ENCODE results near the gene ZEB2.

ZEB2 gene

DNA sequence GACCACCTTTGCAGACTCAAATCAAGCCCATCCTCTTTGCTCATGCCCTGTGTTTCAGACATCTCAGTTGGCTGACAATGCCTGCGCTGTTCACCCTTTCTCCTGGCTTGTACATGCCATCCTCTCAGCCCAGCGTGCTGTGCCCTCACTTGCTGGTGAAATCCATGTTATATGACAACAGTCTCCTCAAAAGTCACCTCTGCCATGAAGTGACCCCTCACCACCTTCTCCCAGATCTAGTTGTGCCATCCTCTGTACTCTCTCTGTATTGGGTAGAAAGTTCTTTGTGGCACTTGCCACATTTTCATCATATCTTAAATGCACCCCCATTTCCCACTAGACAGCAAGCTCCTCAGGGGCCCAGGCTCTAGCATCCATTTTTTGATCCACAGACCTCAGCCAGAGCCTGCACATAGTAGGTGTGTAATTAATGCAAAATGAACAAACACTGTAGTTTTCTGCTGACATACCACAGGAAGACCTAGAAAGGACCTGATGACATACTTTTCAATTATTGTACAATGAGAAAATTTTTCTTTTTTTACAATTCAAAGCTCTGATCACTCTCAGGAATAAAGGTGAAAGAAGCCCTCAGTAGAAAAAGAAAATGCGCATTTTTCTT, 22.8 kb downstream of the ZEB2 start:
- Histone ChIP-seq H4K20me1 (ENCODE audit: insufficient read depth, low read length) (no peaks in the 10 kb centered on the region), H3K27me3 (ENCODE audit: insufficient read depth, low read length, poor library complexity) (no peaks in the 10 kb centered on the region), H3K27ac (ENCODE audit: low read length) (no peak overlapping the region), H3K36me3 (ENCODE audit: insufficient read depth, low read length) (no peaks in the 10 kb centered on the region), H3K4me1 (ENCODE audit: insufficient read depth, low read length) (no peaks in the 10 kb centered on the region), H3K79me2 (ENCODE audit: insufficient read depth, low read length) (peaks cover 22% of the 10 kb centered on the region; the same call in 1 of the 2 replicates), H3K9me3 (ENCODE audit: insufficient read depth, low read length, severe bottlenecking) (no peaks in the 10 kb centered on the region), H2AFZ (ENCODE audit: low read depth, low read length) (no peak overlapping the region), H3K9ac (ENCODE audit: low read depth, low read length) (no peak overlapping the region), H3K4me2 (ENCODE audit: insufficient read depth, low read length) (no peak overlapping the region), H3K4me3 (ENCODE audit: low read depth in 1 of 2, low read length in 2 of 2) (no peak overlapping the region)
- TF ChIP-seq, protein P1, sequence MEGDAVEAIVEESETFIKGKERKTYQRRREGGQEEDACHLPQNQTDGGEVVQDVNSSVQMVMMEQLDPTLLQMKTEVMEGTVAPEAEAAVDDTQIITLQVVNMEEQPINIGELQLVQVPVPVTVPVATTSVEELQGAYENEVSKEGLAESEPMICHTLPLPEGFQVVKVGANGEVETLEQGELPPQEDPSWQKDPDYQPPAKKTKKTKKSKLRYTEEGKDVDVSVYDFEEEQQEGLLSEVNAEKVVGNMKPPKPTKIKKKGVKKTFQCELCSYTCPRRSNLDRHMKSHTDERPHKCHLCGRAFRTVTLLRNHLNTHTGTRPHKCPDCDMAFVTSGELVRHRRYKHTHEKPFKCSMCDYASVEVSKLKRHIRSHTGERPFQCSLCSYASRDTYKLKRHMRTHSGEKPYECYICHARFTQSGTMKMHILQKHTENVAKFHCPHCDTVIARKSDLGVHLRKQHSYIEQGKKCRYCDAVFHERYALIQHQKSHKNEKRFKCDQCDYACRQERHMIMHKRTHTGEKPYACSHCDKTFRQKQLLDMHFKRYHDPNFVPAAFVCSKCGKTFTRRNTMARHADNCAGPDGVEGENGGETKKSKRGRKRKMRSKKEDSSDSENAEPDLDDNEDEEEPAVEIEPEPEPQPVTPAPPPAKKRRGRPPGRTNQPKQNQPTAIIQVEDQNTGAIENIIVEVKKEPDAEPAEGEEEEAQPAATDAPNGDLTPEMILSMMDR (IDR thresholded peaks at IDR 0.05; ENCODE audit: borderline replicate concordance, extremely low read depth, low read length, poor library complexity, severe bottlenecking), result no peak
- no peak for TF ChIP-seq EZH2 (IDR thresholded peaks at IDR 0.05; ENCODE audit: borderline replicate concordance, low read depth, low read length, severe bottlenecking)
- no peak for DNase-seq
- ATAC-seq (ENCODE audit: insufficient read depth, low read depth), result no peak

DNA sequence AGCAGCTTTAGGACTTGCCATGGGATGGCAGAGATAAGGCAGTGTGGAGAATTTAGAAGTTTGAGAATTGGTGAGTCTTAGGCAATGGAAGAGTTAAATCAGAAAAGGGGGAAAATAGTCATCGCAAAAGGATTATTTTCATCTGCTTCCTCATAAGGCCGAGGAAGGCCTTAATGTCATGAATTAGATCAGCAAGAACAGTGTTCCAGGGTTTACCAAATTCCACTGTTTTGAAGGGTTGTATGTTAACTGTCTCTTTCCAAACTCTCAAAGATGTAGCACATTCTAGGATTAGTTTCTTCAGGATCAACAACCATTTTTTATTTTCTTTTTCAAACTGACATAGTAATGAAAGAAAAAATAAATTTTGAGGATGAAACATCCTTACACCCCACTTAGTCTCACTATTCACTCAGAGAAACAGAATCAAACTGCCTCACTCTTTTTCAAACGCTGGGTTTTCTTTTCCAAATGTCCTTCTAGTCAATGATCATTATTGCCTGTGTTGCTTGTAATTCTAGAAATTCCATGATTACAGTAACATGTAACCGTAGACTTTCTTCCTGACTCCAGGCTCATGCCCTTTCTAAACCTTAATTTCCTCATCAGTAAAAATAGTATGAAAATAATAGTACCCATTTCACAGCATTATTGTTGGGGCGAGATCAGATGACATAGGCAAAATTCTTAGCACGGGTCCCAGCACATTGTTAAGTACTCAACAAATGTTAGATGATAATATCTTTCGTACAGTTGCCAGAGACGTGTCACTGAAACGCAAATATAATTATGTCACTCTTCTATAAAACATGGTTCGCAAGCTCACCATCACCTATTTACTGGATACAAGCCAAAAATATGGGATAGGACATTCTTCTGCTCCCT, 23.6 kb downstream of the ZEB2 start:
- no peak overlapping the region for H3K4me2 ChIP-seq (ENCODE audit: insufficient read depth, low read length)
- peaks cover 22% of the 10 kb centered on the region; the same call in 1 of the 2 replicates for H3K79me2 ChIP-seq (ENCODE audit: insufficient read depth, low read length)
- ATAC-seq (ENCODE audit: insufficient read depth, low read depth), result no peak
- H3K4me3 ChIP-seq (ENCODE audit: low read depth in 1 of 2, low read length in 2 of 2), result no peak overlapping the region
- H3K27ac ChIP-seq (ENCODE audit: low read length), result no peak overlapping the region
- H3K4me1 ChIP-seq (ENCODE audit: insufficient read depth, low read length), result no peaks in the 10 kb centered on the region
- no peaks in the 10 kb centered on the region for H3K27me3 ChIP-seq (ENCODE audit: insufficient read depth, low read length, poor library complexity)
- H3K36me3 ChIP-seq (ENCODE audit: insufficient read depth, low read length), result no peaks in the 10 kb centered on the region
- no peak overlapping the region for H2AFZ ChIP-seq (ENCODE audit: low read depth, low read length)
- no peak for DNase-seq
- no peaks in the 10 kb centered on the region for H3K9me3 ChIP-seq (ENCODE audit: insufficient read depth, low read length, severe bottlenecking)
- TF ChIP-seq EZH2 (IDR thresholded peaks at IDR 0.05; ENCODE audit: borderline replicate concordance, low read depth, low read length, severe bottlenecking), result no peak
- TF ChIP-seq, protein P1 (IDR thresholded peaks at IDR 0.05; ENCODE audit: borderline replicate concordance, extremely low read depth, low read length, poor library complexity, severe bottlenecking), result no peak
- no peaks in the 10 kb centered on the region for H4K20me1 ChIP-seq (ENCODE audit: insufficient read depth, low read length)
- H3K9ac ChIP-seq (ENCODE audit: low read depth, low read length), result no peak overlapping the region

DNA sequence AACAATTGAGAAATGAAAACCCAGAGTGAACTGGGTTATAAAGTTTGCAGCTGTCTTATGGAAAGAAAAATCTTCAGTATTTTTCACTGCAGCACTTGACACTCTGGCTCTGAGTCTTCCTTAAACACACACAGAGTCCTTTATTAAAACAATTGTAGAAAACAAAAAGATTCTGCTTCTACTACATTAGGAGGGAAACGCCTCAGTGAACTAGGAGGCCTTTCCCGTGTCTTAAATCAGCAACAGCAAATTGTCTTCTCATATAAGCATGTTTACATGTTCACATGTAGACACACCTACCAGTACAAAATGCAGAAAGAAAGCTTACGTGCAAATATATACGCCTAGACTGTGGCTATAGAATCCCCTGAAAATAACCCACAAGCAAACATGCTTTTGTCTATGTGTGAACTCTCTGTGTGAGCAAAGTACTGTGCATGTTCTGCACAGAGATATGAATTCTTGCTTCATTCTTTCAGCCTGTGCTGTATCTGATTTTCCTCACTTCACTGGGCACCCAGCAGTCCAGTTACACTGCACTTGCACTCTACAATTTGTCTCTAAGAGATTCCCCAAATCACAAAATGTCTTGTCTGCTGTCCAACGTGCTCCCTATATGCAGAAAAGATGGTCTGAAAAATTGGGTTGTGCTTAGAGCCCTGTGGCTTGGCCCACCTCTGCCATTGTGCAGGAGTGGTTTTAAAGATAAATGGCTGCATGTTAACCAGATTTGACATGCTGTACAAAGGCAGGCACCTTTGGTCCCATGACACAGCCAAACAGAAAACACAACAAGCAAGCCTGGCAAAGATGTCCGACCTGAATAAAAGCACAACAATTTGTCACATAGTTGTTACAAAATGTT, 24.5 kb downstream of the ZEB2 start:
- no peak overlapping the region for H3K4me2 ChIP-seq (ENCODE audit: insufficient read depth, low read length)
- no peaks in the 10 kb centered on the region for H3K9me3 ChIP-seq (ENCODE audit: insufficient read depth, low read length, severe bottlenecking)
- no peak overlapping the region for H3K4me3 ChIP-seq (ENCODE audit: low read depth in 1 of 2, low read length in 2 of 2)
- H2AFZ ChIP-seq (ENCODE audit: low read depth, low read length), result no peak overlapping the region
- DNase-seq (no peak), ATAC-seq (ENCODE audit: insufficient read depth, low read depth) (no peak)
- H4K20me1 ChIP-seq (ENCODE audit: insufficient read depth, low read length), result no peaks in the 10 kb centered on the region
- H3K9ac ChIP-seq (ENCODE audit: low read depth, low read length), result no peak overlapping the region
- H3K36me3 ChIP-seq (ENCODE audit: insufficient read depth, low read length), result no peaks in the 10 kb centered on the region
- TF ChIP-seq, protein P1 (IDR thresholded peaks at IDR 0.05; ENCODE audit: borderline replicate concordance, extremely low read depth, low read length, poor library complexity, severe bottlenecking), result no peak
- TF ChIP-seq EZH2 (IDR thresholded peaks at IDR 0.05; ENCODE audit: borderline replicate concordance, low read depth, low read length, severe bottlenecking), result no peak
- no peaks in the 10 kb centered on the region for H3K27me3 ChIP-seq (ENCODE audit: insufficient read depth, low read length, poor library complexity)
- no peak overlapping the region for H3K27ac ChIP-seq (ENCODE audit: low read length)
- peaks cover 22% of the 10 kb centered on the region; the same call in 1 of the 2 replicates for H3K79me2 ChIP-seq (ENCODE audit: insufficient read depth, low read length)
- no peaks in the 10 kb centered on the region for H3K4me1 ChIP-seq (ENCODE audit: insufficient read depth, low read length)
